ENCODE results near the gene TIAM2. TPM values are rescaled to one million over a fixed set of nuclear protein-coding genes. Genes with fewer than 3 reads are reported as not detected.

The TIAM2 gene
- total and polyA plus RNA-seq, 2 experiments from 2014 or later = 14.2 to 24.4 TPM

GRCh38 chr6:154953644-154954043, 41.5 kb upstream of the TIAM2 start:
- Histone ChIP-seq H3F3A (replicated peaks; ENCODE audit: low read depth) (no peaks in the 10 kb centered on the region), H3K4me1 (ENCODE audit: insufficient read depth) (no peaks in the 10 kb centered on the region), H3K79me2 (replicated peaks; ENCODE audit: insufficient read depth) (no peaks in the 10 kb centered on the region), H4K20me1 (replicated peaks; ENCODE audit: insufficient read depth) (no peaks in the 10 kb centered on the region), H3K27ac (ENCODE audit: low read depth) (no peak overlapping the region), H3K9me2 (ENCODE audit: insufficient read depth) (no peaks in the 10 kb centered on the region; the same call in 1 of the 2 replicates), H2AFZ (no peak overlapping the region), H3K36me3 (ENCODE audit: insufficient read depth) (no peaks in the 10 kb centered on the region), H3K4me3 (no peak overlapping the region), H3K27me3 (ENCODE audit: insufficient read depth) (no peaks in the 10 kb centered on the region), H3K4me2 (no peak overlapping the region)
- Mint-ChIP-seq H3K4me1 (peaks cover 4% of the 10 kb centered on the region; the same call in 2 of the 3 replicates), H3K4me3 (no peak overlapping the region), H3K9me3 (no peaks in the 10 kb centered on the region), H3K27me3 (ENCODE audit: insufficient read depth, low read depth, poor library complexity) (peaks cover 3% of the 10 kb centered on the region), H3K27ac (no peak overlapping the region), H3K36me3 (ENCODE audit: low read depth) (peaks cover 13% of the 10 kb centered on the region; the same call in 2 of the 3 replicates)
- DNase-seq (ENCODE audit: low spot score) (no peak), ATAC-seq (no peak)
- no peak for TF ChIP-seq ZNF331 (CRISPR knock-in tag; IDR thresholded peaks at IDR 0.05; ENCODE audit: low read depth)
- no peak for TF ChIP-seq REST (IDR thresholded peaks at IDR 0.05; ENCODE audit: unreplicated experiment)
- no peak for TF ChIP-seq CREB1 (CRISPR knock-in tag; IDR thresholded peaks at IDR 0.05; ENCODE audit: low read depth)
- TF ChIP-seq EZH2phosphoT487 (IDR thresholded peaks at IDR 0.05; ENCODE audit: unreplicated experiment) = no peak
- TF ChIP-seq ZNF114 (CRISPR knock-in tag; IDR thresholded peaks at IDR 0.05) = no peak
- TF ChIP-seq JUNB (IDR thresholded peaks at IDR 0.05; ENCODE audit: unreplicated experiment) = no peak
- TF ChIP-seq CTCF (conservative IDR thresholded peaks at IDR 0.05; ENCODE audit: low read depth in 2 of 2) = no peak
- no peak for TF ChIP-seq ZNF462 (CRISPR knock-in tag; IDR thresholded peaks at IDR 0.05)
- TF ChIP-seq POLR2AphosphoS5 (IDR thresholded peaks at IDR 0.05; ENCODE audit: low read depth) = no peak
- TF ChIP-seq NANOG (IDR thresholded peaks at IDR 0.05; ENCODE audit: borderline replicate concordance) = no peak
- TF ChIP-seq STAT1 (IDR thresholded peaks at IDR 0.05; ENCODE audit: unreplicated experiment) = no peak
- TF ChIP-seq ETS1 (IDR thresholded peaks at IDR 0.05) = no peak
- TF ChIP-seq EZH2 (IDR thresholded peaks at IDR 0.05; ENCODE audit: low read depth, unreplicated experiment) = no peak
